ENCODE measurements around the gene SPTBN4.

DNA sequence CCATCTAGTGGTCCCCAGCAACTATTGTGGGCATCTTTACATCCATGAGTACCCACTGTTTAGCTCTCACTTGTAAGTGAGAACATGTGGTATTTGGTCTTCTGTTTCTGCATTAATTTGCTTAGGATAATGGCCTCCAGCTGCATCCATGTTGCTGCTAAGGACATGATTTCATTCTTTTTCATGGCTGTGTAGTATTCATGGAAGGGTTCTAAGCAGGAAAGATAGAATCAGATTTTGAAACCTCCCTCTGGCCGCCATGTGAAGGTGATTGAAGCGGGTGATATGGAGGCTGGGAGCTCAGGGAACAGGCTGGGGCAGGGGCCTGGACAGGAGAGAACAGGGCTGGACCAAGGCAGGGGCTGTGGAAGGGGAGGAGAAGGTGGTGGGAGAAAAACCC, 154.5 kb downstream of the SPTBN4 start:
- no peak for TF ChIP-seq CTCF (conservative IDR thresholded peaks at IDR 0.05; ENCODE audit: low read length)
- no peak for TF ChIP-seq EZH2phosphoT487 (IDR thresholded peaks at IDR 0.05; ENCODE audit: borderline replicate concordance)

Measured in Loucy (cell line).